Vagina (tissue), 2 donors: ENCODE results near the gene RPL18. TPM values are rescaled to one million over a fixed set of nuclear protein-coding genes. Genes with fewer than 3 reads are reported as not detected.

Source experiments
- DNase-seq, 2 donors: peaks; one replicate each; pipeline ENCODE4 v3.0.0-alpha.2; 2017; ENCODE audit errors: extremely low spot score in 2 of 2
- H3K27ac ChIP-seq: fragments of 200-600 bp; sonication (generic); one replicate; pipeline ENCODE4 v1.5.1; 2019
- H3K27me3 ChIP-seq: fragments of 200-600 bp; sonication (generic); one replicate; pipeline ENCODE4 v1.5.1; 2019
- H3K36me3 ChIP-seq, 2 donors: fragments of 200-600 bp; sonication (generic); one replicate each; pipeline ENCODE4 v1.5.1; 2017 to 2019
- H3K4me1 ChIP-seq: fragments of 200-600 bp; sonication (generic); one replicate; pipeline ENCODE4 v1.5.1; 2019
- H3K4me3 ChIP-seq, 2 donors: fragments of 200-600 bp; sonication (generic); 1 replicate in 1 of 2; 2 replicates in 1 of 2; pipeline ENCODE4 v1.5.1; 2016 to 2019
- H3K9me3 ChIP-seq: fragments of 200-600 bp; sonication (generic); one replicate; pipeline ENCODE4 v1.5.1; 2019
- CTCF ChIP-seq, 3 experiments: fragments of 450-650 bp in 2 of 3; fragments of 200-600 bp in 1 of 3; sonication (generic) in 1 of 3; IDR thresholded peaks; one replicate each; pipeline ENCODE4 v1.5.1; 2017 to 2019; ENCODE audit warnings: antibody characterized with exemption in 3 of 3, mild to moderate bottlenecking in 2 of 3, moderate library complexity in 2 of 3
- POLR2A ChIP-seq, 2 donors: fragments of 450-650 bp; IDR thresholded peaks; one replicate each; pipeline ENCODE4 v1.6.1; 2017; ENCODE audit warnings: antibody characterized with exemption in 2 of 2, mild to moderate bottlenecking in 2 of 2, moderate library complexity in 2 of 2
- POLR2AphosphoS5 ChIP-seq, 2 donors: sonication (generic); formaldehyde crosslinking; IDR thresholded peaks; one replicate each; pipeline ENCODE4 v1.9.0; 2017; ENCODE audit warnings: antibody characterized with exemption in 2 of 2, mild to moderate bottlenecking in 2 of 2, low read depth in 1 of 2; ENCODE audit not compliant: insufficient read depth in 1 of 2
- intact Hi-C: fragments of 100-400 bp; cut with DNase I; formaldehyde crosslinking; loops from one replicate; pipeline ENCODE4 v1.15.1; 2023
- total RNA-seq: library from RNA; depleted of rRNA; stranded (reverse); fragments of >200 nt; gene quantifications from one replicate; pipeline ENCODE4 v1.2.3, GENCODE V29; 2016

RPL18 gene
- total RNA-seq, 1 donor from 2014 or later: 2,346 TPM

DNA sequence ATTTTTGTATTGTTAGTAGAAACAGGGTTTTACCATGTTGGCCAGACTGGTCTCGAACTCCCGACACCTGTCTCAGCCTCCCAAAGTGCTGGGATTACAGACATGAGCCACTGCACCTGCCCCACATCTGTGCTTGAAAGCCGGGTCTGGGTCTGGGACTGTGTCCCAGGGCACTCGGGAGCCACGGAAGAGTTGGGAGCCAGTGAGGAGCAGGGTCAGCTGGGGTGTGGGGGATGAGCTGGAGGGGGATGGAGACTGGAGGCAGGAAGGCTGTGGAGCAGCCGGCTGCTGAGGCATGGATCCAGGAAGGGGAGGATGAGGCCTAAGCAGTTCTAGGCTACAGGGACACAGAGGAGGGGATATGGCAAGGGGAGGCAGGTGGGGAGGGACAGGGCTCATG, 23.1 kb downstream of the RPL18 start:
- no peak for DNase-seq
- TF ChIP-seq POLR2AphosphoS5 (IDR thresholded peaks at IDR 0.05; ENCODE audit: insufficient read depth in 1 of 2, low read depth in 1 of 2) (no peak), POLR2A (IDR thresholded peaks at IDR 0.05) (no peak), CTCF (IDR thresholded peaks at IDR 0.05) (no peak)
- intact Hi-C loops: no loop called here
- Histone ChIP-seq H3K4me1 (no peaks in the 10 kb centered on the region), H3K27me3 (no peaks in the 10 kb centered on the region), H3K36me3 (no peaks in the 10 kb centered on the region), H3K9me3 (no peaks in the 10 kb centered on the region), H3K27ac (no peak overlapping the region), H3K4me3 (no peak overlapping the region)

- intact Hi-C loops: no loop called here
- no peak for TF ChIP-seq CTCF (IDR thresholded peaks at IDR 0.05)
- no peak for TF ChIP-seq POLR2A (IDR thresholded peaks at IDR 0.05)
- no peak for TF ChIP-seq POLR2AphosphoS5 (IDR thresholded peaks at IDR 0.05; ENCODE audit: insufficient read depth in 1 of 2, low read depth in 1 of 2)
- no peaks in the 10 kb centered on the region for H3K9me3 ChIP-seq
- no peak overlapping the region for H3K27ac ChIP-seq
- DNase-seq: no peak
- no peaks in the 10 kb centered on the region for H3K4me1 ChIP-seq
- no peaks in the 10 kb centered on the region for H3K27me3 ChIP-seq
- no peaks in the 10 kb centered on the region for H3K36me3 ChIP-seq
- H3K4me3 ChIP-seq: no peak overlapping the region
These were observed 23.8 kb downstream of the RPL18 start for GRCh38 chr19:48595171-48595570.

DNA sequence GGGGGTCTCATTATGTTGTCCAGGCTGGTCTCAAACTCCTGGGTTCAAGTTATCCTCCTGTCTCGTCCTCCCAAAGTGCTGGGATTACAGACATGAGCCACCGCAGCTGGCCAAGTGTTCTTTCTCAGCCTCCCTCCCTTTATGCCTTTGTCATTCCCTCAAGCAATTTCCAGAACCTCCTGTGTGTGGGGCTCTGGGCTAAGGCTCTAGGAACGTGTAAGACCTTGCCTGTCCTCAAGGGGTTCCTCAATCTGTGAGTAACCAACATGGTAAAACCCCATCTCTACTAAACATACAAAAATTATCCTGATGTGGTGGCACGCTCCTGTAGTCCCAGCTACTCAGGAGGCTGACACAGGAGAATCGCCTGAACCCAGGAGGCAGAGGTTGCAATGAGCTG, 28.0 kb downstream of the RPL18 start:
- no peak overlapping the region for H3K27ac ChIP-seq
- no peaks in the 10 kb centered on the region for H3K36me3 ChIP-seq
- no peak for DNase-seq
- no peak overlapping the region for H3K4me3 ChIP-seq
- H3K4me1 ChIP-seq: peaks cover 23% of the 10 kb centered on the region
- H3K9me3 ChIP-seq: no peaks in the 10 kb centered on the region
- TF ChIP-seq POLR2AphosphoS5 (IDR thresholded peaks at IDR 0.05; ENCODE audit: insufficient read depth in 1 of 2, low read depth in 1 of 2): no peak
- no peak for TF ChIP-seq CTCF (IDR thresholded peaks at IDR 0.05)
- no peak for TF ChIP-seq POLR2A (IDR thresholded peaks at IDR 0.05)
- H3K27me3 ChIP-seq: no peaks in the 10 kb centered on the region
- intact Hi-C loops: no loop called here

DNA sequence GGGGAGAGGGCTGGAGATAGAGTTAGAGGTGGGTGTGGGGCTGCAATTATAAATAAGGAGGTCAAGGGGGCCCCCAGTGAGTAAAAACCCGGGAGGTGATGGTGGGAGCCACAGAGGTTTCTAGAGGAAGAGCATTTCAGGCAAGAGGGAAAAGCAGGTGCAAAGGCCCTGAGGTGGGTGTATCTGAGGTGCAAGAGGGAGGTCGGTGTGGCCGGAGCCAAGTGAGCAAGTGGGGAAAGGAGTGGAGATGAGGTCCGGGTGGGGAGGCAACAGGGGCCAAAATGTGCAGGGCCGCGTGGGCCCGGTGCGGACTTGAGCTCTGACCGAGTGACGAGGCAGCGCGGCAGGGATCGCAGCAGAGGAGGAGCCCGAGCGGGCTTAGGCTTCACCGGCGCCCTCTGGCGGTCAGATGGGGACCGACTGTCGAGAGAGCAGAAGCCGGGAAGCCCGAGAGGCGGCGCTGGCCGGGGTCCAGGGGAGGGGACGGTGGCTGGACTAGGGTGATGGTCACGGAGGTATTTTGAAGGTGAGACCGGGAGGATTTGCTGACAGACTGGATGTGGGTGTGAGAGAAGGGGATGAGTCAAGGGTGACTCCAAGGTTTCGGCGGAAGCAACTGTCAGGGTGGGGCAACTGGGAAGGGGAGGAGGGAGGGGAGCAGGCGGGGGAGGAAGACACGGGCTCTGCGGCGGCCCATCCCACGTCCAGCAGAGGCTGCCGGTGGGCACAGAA, 30.1 kb downstream of the RPL18 start:
- Histone ChIP-seq H3K36me3 (no peaks in the 10 kb centered on the region), H3K4me1 (peaks cover 24% of the 10 kb centered on the region), H3K9me3 (no peaks in the 10 kb centered on the region), H3K27ac (no peak overlapping the region), H3K4me3 (peak overlapping the region; percentile 34 to 46), H3K27me3 (no peaks in the 10 kb centered on the region)
- TF ChIP-seq POLR2AphosphoS5 (IDR thresholded peaks at IDR 0.05; ENCODE audit: insufficient read depth in 1 of 2, low read depth in 1 of 2): peak; percentile 58 to 69
- peak; percentile 60 to 92 (median 81) for TF ChIP-seq CTCF (IDR thresholded peaks at IDR 0.05)
- TF ChIP-seq POLR2A (IDR thresholded peaks at IDR 0.05): no peak
- DNase-seq: no peak
- intact Hi-C loops: loop anchor here (5.0 kb wide), 1 partner anchor 97 kb away; no protein-coding TSS in a partner anchor

- intact Hi-C loops: loop anchor here (5.0 kb wide), 1 partner anchor 95 kb away; no protein-coding TSS in a partner anchor
- TF ChIP-seq CTCF (IDR thresholded peaks at IDR 0.05) (no peak), POLR2AphosphoS5 (IDR thresholded peaks at IDR 0.05; ENCODE audit: insufficient read depth in 1 of 2, low read depth in 1 of 2) (no peak), POLR2A (IDR thresholded peaks at IDR 0.05) (no peak)
- no peak for DNase-seq
- H3K27ac ChIP-seq: no peak overlapping the region
- no peak overlapping the region for H3K4me3 ChIP-seq
- H3K9me3 ChIP-seq: no peaks in the 10 kb centered on the region
- no peaks in the 10 kb centered on the region for H3K27me3 ChIP-seq
- no peaks in the 10 kb centered on the region for H3K36me3 ChIP-seq
- H3K4me1 ChIP-seq: peaks cover 24% of the 10 kb centered on the region
These were observed 31.6 kb downstream of the RPL18 start for GRCh38 chr19:48587387-48587786.
